ENCODE measurements around the gene KRT79.

Gene KRT79

GRCh38 chr12:52788192-52788875, 45.8 kb downstream of the KRT79 start:
- DNase-seq: no peak

GRCh38 chr12:52787324-52788191, 46.6 kb downstream of the KRT79 start:
- DNase-seq: no peak

GRCh38 chr12:52784909-52785308, 49.2 kb downstream of the KRT79 start:
- no peak for DNase-seq

- DNase-seq: no peak
Measured at GRCh38 chr12:52783563-52784316, 50.4 kb downstream of the KRT79 start.

GRCh38 chr12:52782502-52782901, 51.6 kb downstream of the KRT79 start:
- DNase-seq: no peak

GRCh38 chr12:52781399-52782082, 52.6 kb downstream of the KRT79 start:
- no peak for DNase-seq

GRCh38 chr12:52779914-52780313, 54.2 kb downstream of the KRT79 start:
- no peak for DNase-seq

GRCh38 chr12:52778833-52779232, 55.3 kb downstream of the KRT79 start:
- DNase-seq: no peak

- no peak for DNase-seq
Measured at GRCh38 chr12:52777566-52777965, 56.5 kb downstream of the KRT79 start.

- DNase-seq: no peak
Measured at GRCh38 chr12:52776913-52777395, 57.2 kb downstream of the KRT79 start, which contains the start of gene KRT76. Gene KRT76 (minus strand): TSS chr12:52777345. CDS start chr12:52777291, 54 bp downstream.

- DNase-seq: no peak
Measured at GRCh38 chr12:52776435-52776834, 57.7 kb downstream of the KRT79 start.

GRCh38 chr12:52774629-52775250, 59.4 kb downstream of the KRT79 start:
- DNase-seq: no peak

- DNase-seq: no peak
Measured at GRCh38 chr12:52772772-52773171, 61.3 kb downstream of the KRT79 start.

- DNase-seq: no peak
Measured at GRCh38 chr12:52772188-52772587, 61.9 kb downstream of the KRT79 start.

- no peak for DNase-seq
Measured at GRCh38 chr12:52771505-52771904, 62.6 kb downstream of the KRT79 start.
